ENCODE results near the gene EPHB3.

Gene EPHB3

DNA sequence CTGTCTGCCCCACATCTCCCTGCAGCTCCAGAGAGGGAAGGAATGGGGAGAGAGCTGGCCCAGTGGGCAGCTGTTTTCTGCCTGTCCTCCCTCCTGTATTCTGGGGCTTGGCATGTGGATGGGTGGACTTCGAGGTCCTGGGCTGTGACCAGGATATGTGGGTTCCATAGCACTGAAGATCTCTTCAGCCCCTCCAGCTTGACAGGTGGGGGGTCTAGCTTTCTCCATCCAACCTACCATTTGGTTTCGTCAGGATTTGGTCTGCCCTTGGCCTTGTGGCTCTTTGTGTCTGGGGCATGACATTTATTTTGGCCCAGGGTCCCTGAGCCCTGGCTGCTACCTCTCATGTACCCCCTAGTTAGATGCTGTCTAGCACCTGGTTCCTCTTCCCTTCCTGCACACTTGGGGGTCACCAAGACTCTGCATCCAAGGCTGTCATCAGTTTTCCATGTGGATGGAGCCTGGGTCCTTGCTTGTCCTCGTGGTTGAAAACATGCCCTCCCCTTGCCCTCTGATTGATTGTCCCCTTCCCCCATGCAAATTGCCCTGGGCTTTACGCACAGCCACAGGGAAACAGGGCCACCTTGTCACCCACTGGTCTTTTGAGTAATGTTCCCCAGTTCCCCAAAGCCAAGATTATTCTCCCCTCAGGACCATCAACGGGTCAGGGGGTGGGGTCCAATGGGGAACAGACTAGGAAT, 3.2 kb downstream of the EPHB3 start:
- no peak for DNase-seq

DNA sequence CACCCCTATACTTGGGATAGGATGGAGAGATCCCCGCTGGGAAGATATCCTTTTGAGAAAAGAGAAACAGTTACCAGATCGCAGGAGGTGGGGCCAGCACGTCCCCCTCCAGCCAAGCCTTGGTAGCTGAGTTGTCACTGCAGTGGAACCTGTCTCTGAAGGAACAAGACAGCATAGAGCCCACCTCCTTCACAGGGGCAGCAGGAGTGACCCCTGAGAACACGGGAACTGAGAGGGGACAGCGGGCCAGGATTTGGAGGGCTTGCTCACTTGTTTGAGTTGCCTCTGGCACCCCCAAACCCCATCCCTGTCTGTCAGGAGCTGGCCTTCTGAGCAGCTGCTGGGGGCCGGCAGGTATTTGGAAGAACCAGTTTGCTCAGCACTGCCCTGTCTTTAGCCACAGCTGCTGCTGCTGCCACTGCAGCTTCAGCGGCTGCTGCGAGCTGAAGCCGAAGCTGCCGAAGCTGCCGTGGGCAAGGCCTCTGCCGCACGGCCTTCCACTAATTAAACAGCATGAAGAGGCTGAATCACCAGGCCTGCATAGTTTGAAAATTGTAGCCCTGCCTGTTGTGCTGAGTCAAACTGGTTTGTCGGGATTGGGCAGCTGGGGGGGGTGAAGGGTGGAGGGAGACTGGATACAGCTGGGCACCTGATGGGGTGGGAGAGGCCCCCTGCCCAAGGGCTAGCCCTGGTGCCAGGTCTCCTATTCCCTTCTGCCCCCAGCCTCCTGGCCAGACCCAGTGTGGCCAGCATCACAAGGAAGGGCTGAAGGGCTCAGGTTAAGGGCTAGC, 4.0 kb downstream of the EPHB3 start:
- DNase-seq: no peak

DNA sequence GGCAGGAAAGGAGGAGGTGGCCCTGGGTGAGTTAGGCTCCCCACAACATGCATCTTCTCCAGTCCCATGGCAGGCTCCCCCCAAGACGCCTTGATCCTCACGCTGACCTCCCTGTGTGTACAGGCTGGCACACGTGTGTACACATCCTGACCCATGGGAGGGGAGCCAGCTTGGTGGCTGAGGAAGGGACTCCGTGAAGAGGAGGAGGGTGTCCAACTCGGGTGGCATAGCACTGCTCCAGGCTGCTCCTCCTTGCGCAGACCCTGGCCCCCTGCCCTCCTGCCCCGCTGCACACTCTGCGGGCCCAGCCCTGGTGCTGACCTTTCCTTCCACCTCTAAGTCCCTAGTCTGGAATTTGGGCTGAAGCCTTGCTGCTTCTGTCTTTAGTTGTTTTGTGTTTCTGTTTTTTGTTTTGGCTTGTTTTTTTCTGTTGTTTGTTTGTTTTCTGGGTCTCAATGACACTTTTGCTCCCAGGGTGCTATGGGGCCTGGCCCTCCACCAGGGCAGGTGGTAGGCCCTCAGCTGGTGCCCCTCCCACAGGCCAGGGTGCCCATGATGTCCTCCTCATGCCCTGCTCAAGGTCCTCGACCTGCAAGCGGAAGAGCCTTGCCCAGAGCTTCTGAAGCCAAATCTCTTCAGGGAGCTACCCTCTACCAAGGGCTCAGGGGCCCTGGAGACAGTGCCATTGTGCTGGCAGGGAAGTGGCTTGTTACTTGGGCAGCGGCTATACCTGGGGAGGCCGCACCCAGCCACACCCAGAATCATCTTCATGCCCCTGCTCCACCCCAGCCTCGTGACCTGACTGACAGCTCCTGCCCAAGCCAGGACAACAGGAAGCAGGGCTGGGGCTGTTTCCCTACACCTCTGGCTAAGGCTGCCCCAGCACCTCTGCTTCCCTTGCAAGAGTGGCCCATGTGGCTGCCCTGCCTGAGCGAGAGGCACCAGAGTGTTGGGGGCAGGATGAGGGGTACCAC, 5.1 kb downstream of the EPHB3 start:
- DNase-seq: no peak

DNA sequence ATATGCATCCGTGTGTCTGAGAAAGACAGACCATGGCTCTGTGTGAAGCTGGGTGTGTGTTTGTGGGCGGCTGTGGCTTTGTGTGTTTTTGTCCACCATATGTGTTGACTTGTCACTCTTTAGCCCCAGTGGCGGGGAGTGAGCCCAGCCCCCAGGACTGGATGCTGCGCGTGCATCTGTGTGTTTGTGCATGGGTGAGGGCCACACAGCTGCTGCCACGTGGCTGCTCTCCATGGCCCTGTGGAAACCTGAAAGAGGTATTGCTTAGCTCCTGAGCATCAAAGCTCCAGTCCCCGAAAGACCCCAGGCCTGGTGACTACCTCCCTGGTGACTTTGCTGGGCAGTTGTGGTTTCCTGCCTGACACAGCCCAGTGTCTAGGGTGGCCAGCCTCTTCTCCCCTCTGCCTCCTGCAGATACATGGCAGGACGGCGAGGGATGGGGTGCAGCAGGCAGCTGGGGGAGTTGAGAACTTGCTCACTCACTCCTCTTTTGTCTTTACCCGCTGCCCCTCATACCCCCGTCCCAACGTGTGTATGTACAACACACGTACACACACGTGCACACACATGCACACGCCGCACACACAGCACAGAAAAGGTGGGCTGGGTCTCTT, 6.5 kb downstream of the EPHB3 start:
- no peak for DNase-seq

GRCh38 chr3:184568560-184568923, 7.0 kb downstream of the EPHB3 start:
- DNase-seq: no peak

GRCh38 chr3:184568924-184569829, 7.6 kb downstream of the EPHB3 start:
- DNase-seq: peak; percentile 98

DNA sequence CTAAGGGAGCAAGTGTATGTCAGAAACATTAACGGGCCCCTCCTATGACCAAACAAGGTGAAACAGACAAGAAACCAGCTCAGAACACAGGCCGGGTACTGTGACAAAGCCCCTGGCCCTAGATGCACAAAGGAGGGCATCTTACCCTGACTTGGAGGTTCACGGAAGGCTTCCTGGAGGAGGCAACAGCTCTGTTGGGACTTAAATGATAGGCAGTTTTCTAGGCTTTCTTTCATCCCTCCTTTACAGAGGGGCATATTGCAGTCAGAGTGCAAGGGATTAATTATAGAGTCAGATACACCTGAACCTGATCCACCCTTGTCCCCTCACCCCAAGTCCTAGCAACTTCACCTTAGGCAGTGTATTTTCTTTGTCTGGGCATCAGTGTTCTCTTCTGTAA, 8.4 kb downstream of the EPHB3 start:
- DNase-seq: no peak

DNA sequence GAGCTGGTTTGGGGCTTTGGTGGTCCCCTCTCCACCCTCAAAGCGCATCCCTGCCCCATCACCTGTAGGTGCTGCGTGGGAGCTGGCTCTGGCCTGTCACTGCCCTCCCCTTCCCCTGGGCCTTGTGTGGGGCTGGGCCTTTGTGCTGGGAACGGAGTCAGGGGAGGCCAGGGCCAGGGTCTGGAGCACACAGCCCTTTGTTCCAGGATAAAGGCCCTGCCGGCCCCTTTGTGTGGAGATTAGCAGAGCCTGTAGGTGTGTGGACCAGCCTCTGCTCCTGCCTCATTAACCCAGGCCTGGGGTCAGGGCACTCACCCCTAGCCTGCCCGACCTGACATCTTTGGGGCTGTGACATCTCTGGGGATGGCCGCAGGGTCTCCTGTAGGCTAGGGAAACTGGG, 8.9 kb downstream of the EPHB3 start:
- DNase-seq: no peak

DNA sequence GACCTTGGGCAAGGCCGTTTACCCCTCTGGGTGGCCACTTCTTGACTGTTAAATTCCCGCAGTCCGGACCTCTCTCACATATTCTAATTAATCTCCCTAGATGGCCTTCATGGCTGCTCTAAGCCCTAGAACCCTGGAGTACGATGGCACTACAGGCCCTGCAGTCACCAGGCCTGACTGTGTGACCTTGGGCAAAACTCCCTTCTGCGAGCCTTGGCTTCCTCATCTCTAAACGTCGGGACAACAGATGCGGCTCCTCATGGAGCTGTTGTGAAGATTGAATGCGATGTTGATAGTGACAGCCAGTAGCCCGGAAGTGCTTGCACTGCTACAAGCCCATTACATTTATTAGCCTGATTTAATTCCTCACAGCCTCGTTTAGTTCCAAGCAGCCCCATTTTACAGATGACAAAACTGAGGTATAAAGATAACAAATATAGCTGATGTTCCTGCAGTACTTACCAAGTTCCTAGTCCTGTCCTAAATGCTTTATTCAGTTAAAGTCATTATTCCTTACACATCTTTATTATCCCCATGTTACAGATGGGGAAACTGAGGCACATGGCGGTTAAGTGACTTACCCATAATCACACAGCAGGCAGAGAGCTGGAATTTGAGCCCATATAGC, 10.3 kb downstream of the EPHB3 start:
- no peak for DNase-seq

DNA sequence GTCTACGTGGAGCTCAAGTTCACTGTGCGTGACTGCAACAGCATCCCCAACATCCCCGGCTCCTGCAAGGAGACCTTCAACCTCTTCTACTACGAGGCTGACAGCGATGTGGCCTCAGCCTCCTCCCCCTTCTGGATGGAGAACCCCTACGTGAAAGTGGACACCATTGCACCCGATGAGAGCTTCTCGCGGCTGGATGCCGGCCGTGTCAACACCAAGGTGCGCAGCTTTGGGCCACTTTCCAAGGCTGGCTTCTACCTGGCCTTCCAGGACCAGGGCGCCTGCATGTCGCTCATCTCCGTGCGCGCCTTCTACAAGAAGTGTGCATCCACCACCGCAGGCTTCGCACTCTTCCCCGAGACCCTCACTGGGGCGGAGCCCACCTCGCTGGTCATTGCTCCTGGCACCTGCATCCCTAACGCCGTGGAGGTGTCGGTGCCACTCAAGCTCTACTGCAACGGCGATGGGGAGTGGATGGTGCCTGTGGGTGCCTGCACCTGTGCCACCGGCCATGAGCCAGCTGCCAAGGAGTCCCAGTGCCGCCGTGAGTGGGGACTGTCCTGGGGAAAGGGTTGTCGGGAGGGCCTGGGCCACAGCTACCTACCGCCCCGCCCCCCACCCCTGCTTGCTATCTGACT, 11.2 kb downstream of the EPHB3 start:
- DNase-seq: no peak

DNA sequence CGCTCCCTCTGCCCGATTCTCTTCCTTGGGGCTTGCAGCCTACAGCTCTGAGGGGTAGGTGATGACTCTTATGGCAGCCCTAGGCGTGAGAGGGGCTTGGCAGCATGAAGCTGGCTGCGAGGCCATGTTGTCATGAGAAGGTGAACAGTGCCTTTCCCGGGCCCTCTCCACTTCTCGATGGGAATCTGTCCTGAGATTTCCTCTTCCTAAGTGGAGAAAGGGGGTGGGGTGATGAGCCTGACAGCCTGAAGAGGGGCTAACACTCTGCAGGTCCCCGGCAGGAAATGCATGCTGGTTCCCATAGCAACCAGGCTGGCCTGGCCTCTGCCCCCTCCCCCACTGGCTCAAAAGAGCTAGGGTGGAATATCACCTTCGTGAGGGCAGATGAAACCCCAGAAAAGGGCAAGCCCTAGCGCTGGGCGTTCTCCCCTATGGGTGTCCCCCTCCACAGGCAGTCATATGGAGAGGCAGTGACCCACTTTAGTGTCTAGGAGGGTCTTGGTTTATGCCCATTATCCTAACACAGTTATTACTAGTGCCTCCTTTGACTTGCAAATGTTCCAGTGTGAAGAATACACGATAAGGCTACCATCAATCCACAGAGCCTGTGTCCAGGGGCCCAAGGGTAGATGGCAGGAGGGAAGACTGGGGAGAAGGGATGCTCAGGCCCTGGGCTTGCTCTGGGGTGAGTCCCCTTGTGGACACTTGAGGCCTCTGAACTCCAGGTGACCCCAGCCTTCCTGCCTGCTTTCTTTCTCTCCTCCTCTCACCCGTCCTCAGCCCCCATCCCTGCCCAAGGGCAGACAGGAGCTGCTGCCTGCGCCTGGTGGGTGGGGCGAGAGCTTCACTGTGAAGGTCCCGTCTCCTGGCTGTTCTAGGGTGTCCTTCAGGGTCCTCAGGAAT, 13.2 kb downstream of the EPHB3 start:
- DNase-seq: no peak

- DNase-seq: no peak
Measured at GRCh38 chr3:184575701-184576100, 14.1 kb downstream of the EPHB3 start.

DNA sequence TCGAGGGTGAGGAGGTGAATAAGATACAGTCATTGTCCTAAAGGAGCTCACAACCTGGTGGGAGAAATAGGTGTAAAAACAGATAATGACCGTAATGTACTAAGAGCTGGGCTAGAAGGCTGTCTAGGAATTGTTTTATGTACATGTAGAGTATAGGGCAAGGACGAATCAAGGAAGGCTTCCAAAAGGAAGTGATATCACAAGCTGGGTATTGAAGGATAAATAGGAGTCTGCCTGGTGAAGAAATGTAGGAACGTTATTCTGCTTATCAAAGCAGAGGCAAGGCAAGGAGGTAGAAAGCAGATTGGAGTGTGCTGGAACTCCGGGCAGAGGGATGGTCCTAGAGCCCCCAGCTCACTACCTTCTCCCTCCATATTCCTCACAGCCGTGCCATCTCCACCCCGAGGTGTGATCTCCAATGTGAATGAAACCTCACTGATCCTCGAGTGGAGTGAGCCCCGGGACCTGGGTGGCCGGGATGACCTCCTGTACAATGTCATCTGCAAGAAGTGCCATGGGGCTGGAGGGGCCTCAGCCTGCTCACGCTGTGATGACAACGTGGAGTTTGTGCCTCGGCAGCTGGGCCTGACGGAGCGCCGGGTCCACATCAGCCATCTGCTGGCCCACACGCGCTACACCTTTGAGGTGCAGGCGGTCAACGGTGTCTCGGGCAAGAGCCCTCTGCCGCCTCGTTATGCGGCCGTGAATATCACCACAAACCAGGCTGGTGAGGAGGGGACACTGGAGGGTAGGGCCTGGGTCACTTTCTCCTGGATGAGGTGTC, 15.1 kb downstream of the EPHB3 start:
- DNase-seq: no peak

GRCh38 chr3:184577546-184577945, 16.0 kb downstream of the EPHB3 start:
- DNase-seq: no peak

DNA sequence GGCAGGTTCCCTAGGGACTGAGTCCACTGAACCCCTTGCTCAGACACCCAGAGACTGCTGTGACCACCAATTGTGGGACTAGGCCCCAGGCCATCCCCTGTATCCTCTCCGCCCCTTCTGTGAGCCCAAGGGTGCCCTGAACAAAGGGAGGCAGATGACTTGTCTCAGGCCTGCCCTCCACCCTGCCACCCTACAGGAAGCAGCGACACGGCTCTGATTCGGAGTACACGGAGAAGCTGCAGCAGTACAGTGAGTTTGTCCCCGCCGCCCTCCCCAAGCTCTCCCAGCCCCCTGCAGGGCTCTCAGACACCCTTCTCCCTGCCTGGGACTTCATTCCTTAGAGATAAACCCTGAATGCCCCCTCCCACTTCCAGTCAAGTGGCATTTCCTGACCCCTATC, 16.6 kb downstream of the EPHB3 start:
- no peak for DNase-seq

GRCh38 chr3:184578822-184579221, 17.2 kb downstream of the EPHB3 start:
- DNase-seq: no peak

DNA sequence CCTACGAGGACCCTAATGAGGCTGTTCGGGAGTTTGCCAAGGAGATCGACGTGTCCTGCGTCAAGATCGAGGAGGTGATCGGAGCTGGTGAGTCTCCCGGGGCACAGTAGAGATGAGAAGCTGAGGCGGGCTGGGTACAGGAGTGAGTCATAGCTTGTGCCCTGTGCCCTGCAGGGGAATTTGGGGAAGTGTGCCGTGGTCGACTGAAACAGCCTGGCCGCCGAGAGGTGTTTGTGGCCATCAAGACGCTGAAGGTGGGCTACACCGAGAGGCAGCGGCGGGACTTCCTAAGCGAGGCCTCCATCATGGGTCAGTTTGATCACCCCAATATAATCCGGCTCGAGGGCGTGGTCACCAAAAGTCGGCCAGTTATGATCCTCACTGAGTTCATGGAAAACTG, 17.9 kb downstream of the EPHB3 start:
- DNase-seq: no peak

GRCh38 chr3:184580376-184580775, 18.8 kb downstream of the EPHB3 start:
- no peak for DNase-seq

GRCh38 chr3:184581331-184581855, 19.8 kb downstream of the EPHB3 start:
- no peak for DNase-seq

Measured in left hindlimb (tissue), 1 donor.